NCI-H345 treated with DMSO at 0.1 percent for 48 hours (cell line): ENCODE results near the gene AGGF1.
"Not testable (repeated sequence)": the region's sequence is repeated elsewhere in the genome, so short reads cannot be mapped to it uniquely, and the experiment has no call there.

Source experiments
- DNase-seq: peaks from one replicate; lab custom pipeline; 2025; ENCODE audit not compliant: unreplicated experiment; lab: John Stamatoyannopoulos, UW

The AGGF1 gene, protein sequence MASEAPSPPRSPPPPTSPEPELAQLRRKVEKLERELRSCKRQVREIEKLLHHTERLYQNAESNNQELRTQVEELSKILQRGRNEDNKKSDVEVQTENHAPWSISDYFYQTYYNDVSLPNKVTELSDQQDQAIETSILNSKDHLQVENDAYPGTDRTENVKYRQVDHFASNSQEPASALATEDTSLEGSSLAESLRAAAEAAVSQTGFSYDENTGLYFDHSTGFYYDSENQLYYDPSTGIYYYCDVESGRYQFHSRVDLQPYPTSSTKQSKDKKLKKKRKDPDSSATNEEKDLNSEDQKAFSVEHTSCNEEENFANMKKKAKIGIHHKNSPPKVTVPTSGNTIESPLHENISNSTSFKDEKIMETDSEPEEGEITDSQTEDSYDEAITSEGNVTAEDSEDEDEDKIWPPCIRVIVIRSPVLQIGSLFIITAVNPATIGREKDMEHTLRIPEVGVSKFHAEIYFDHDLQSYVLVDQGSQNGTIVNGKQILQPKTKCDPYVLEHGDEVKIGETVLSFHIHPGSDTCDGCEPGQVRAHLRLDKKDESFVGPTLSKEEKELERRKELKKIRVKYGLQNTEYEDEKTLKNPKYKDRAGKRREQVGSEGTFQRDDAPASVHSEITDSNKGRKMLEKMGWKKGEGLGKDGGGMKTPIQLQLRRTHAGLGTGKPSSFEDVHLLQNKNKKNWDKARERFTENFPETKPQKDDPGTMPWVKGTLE

DNA sequence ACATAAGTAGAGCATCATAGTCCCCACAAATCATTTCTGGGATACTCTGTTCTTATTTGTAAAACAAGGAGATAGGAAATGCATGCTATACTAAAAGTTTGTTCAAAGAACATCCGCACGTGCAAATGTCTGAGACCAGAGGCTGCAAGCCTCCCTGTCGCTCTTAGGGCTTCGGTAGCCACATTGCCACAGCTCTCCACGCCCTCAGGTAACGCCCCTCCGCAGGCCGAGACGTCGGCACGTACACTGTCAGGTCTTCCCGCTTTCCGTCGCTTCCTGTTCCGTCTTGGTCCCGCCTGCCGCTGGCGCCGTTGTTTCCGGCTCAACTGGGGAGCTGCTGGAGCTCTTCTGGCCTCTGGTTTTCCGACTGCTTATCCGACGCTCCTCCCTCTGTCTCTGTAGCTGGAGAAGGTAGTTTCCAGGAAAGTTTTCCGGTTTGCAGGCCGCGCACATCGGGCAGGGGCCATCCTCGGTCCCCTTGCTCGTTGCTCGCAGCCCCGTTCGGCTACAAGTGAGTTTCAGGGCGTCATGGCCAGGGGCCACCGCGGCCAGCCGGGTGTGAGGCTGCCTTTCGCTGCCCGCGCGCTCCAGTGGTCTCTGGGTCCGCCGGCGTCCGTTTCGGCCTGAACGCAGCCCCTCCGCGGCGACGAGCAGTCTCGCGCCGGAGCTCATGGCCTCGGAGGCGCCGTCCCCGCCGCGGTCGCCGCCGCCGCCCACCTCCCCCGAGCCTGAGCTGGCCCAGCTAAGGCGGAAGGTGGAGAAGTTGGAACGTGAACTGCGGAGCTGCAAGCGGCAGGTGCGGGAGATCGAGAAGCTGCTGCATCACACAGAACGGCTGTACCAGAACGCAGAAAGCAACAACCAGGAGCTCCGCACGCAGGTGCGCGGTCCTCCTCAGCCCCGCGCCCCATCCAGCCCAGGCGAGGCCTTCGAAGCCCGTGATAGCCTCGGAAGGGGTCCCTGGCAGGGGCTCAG, at the start of gene AGGF1:
TSS of gene AGGF1 (plus strand) at position 308 of the 975 bp plus-strand sequence. CDS start at position 671, 363 bp downstream.
- peak; percentile 77 for DNase-seq

DNA sequence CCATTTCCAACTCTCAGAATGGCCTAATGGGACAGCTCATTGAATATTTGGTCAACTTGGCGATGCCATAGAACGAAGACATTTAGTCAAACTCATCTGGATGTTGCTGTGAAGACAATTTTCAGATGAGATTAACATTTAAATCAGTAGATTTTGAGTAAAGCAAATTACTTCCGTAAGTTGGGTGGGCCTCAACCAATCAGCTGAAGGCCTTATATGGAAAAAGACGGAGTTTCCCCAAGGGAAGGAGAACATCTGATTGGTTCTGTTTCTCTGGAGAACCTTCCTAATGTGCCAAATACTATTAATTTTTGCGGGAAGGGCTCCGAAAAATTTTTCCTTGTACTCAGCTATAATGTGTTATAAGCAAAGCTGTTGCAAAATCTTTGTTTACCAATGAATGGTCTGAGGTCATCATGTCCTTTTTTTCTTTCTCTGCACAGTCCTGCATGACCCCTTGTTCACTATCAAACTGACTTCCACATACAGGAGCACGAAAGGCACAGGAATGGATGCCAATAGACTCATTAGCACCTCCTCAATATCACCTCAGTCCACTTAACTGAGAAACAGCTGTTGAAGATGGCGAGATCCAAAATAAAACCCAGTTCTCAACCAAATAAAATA, 49.6 kb upstream of the AGGF1 start:
- no peak for DNase-seq

DNA sequence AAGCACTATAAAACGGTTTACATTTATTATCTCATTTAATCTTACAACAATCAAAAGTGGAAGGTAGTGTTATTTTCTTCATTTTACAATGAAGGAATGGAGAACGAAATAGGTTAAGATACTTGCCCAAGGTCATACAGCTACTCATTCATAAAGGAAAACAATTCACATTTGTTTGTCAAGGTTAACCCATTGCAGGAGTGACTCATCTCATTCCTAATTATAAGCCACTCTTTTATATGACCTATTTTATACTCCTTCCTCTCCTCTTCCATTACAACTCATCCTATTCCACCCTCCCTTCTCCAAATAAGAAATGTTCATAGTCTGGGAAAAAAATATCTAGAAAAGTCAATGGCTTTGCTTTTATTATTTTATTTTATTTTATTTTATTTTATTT, 47.8 kb upstream of the AGGF1 start:
- DNase-seq = no peak

GRCh38 chr5:76983468-76983867, 46.7 kb upstream of the AGGF1 start:
- no peak for DNase-seq

- no peak for DNase-seq
Observed at GRCh38 chr5:76986825-76987526, 43.2 kb upstream of the AGGF1 start.

DNA sequence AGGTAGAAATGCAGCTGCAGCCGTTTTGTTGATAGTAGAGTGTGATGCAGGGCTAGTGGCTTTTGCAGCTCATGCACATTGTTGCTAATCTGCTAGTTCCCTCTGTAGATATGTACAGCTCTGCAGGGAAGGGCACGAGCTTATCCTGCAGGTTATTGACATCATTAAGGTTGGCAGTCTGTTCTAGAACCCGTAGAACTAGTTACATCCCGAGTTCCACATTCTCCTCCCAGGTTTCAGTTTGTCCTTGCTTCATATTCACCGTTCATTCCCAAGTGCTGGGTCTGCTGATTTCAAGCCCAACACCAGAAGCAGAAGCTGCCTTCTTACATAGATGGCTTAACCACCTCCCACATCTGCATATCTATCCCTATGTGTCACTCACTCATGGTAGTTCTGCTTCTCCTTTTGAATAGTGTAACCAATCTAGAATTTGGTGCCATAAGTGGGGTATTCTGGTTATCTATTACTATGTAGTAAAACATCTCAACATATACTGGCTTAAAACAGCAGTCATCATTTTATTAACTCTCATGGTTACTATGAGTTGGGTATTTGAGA, 39.2 kb upstream of the AGGF1 start:
- DNase-seq = no peak

DNA sequence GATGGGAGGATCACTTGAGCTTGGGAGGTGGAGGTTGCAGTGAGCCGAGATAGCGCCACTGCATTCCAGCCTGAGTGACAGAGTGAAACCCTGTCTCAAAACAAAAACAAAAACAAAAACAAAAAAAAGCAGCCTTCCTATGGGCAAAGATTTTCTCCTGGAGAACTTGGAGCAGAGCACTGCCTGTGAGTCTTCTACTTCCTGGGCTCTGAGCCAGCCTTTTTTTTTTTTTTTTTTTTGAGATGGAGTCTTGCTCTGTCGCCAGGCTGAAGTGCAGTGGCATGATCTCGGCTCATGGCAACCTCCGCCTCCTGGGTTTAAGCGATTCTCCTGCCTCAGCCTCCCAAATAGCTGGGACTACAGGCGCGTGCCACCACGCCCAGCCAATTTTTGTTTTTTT, 36.8 kb upstream of the AGGF1 start:
- DNase-seq = not testable (repeated sequence)

- no peak for DNase-seq
Observed at GRCh38 chr5:76994337-76994736, 35.9 kb upstream of the AGGF1 start.

DNA sequence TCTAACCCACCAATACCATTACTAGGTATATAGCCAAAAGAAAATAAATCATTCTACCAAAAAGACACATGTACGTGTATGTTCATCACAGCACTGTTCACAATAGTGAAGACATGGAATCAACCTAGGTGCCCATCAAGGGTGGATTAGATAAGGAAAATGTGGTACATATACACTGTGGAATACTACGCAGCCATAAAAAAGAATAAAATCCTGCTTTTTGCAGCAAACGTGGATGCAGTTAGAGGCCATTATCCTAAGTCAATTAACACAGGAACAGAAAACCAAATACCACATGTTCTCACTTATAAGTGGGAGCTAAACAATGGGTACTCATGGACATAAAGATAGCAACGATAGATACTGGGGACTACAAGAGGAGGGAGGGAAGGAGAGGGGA, 32.0 kb upstream of the AGGF1 start:
- DNase-seq = not testable (repeated sequence)

GRCh38 chr5:76999451-76999850, 30.8 kb upstream of the AGGF1 start:
- no peak for DNase-seq

DNA sequence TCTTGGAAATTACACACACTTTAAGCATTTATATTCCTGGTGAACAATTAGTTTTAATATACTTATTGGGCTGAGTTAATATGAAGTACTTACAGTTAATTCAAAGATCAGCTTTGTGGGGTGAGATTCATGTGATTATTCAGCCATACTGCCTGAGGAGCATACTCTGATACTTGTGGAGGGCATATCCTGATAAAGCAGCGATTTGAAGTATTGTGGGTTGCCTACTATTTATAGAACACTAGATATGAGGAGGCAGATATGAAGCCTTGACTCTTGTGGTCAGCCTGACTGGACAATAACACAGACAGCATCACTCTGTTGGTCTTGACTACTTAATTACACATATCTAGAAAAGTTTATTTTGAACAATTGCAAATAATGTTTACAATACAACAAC, 27.0 kb upstream of the AGGF1 start:
- DNase-seq = no peak

DNA sequence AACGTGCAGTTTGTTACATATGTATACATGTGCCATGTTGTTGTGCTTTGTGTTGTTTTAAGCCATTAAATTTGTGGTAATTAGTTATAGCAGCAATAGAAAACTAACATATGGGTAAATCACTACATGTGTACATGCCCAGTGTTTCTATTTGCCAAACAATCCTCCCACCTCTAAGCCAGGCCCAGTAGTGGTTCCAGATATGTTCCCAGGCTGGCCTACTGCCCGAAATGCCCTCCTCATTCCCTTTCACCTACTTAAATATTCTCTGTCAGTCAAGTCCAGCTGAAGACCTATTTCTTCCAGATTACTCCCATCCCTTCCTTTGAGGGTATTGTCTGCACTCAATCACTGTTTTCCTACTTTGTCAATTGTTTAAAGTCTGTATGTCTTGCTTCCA, 24.1 kb upstream of the AGGF1 start:
- DNase-seq = no peak

DNA sequence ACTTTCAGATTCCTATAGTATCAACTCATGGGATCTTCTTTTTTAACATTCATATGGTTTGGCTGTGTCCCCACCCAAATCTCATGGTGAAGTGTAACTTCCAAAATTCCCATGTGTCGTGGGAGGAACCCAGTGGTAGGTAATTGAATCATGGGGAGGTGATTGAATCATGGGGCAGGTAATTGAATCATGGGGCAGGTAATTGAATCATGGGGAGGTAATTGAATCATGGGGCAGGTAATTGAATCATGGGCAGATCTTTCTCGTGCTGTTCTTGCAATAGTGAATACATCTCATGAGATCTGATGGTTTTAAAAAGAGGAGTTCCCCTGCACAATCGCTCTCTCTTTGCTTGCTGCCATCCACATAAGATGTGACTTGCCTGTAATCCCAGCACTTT, 21.8 kb upstream of the AGGF1 start:
- DNase-seq = no peak

- DNase-seq = no peak
Observed at GRCh38 chr5:77010243-77010642, 20.0 kb upstream of the AGGF1 start.

GRCh38 chr5:77011498-77011897, 18.7 kb upstream of the AGGF1 start:
- no peak for DNase-seq

GRCh38 chr5:77012601-77013000, 17.6 kb upstream of the AGGF1 start:
- no peak for DNase-seq

DNA sequence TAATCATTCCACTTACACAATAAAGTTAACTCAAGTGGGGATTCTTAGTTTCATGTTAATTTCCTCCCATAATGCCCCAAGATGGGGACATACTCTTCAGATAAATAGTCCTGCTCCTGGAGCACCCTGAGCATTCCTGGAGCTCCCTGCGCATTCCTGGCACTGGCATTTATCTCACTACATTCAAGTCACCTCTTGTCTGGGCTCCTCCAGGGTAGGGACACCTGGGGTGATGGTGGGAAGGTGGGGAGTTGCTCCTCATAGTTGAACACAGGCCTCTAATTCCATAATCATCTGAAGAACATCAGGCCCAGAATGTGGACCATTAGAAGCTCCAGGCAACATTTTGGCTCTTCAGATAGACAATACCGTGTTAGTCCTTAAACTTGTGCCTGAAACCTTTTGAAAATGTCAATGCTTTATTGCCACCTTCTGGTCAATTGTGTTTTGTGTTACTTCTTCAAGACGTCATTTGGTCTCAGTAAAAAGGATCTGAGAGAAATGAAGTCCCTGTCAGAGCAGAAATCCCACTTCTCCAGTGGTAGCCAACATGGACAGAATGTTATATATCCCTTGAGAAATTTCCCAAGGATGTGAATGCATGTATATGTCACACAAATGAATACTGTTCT, 14.2 kb upstream of the AGGF1 start:
- DNase-seq = no peak

- no peak for DNase-seq
Observed at GRCh38 chr5:77016962-77017361, 13.2 kb upstream of the AGGF1 start.

DNA sequence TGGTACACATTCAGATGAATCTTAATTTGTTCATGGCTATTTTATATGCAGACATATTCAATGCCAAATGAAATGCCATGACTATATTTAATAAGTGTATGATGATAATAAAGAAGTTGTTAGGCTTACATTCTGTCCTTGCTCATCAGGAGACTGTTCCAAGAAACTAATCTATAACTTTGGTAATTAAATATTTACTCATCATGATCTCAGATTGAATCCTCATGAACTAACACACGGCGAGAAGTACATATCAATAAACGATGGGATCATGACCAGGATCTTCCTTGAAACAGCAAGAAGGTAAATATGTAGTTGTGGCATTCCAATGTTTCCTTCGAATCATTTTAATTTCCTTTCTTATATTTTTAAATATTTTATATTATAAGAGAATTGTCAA, 12.5 kb upstream of the AGGF1 start:
- DNase-seq = no peak
